CD4-positive, CD25-positive, alpha-beta regulatory T cell (primary cell): ENCODE measurements around the gene SMIM45.
A peak's percentile ranks its signal among the peaks of the same experiment; 100 is the strongest.
"Not testable (repeated sequence)": the region's sequence is repeated elsewhere in the genome, so short reads cannot be mapped to it uniquely, and the experiment has no call there.

Experiments
- ATAC-seq, 2 donors: fragments of 150-1000 bp; cut with Tn5 transposase; one replicate each; pipeline ENCODE4 v1.10.0; 2021; ENCODE audit warnings: low read depth in 2 of 2, moderate number of reproducible peaks in 2 of 2, moderate library complexity in 1 of 2
- DNase-seq, 3 donors: peaks; one replicate each; pipeline versions ENCODE4 v3.0.0 to v3.0.0-alpha.2; 2012 to 2022; ENCODE audit warnings: mixed read lengths in 1 of 3
- H3K27ac ChIP-seq: one replicate; pipeline ENCODE4 v1.7.0; 2013; ENCODE audit warnings: mild to moderate bottlenecking, low read length; ENCODE audit not compliant: insufficient read depth, poor library complexity, severe bottlenecking
- H3K27me3 ChIP-seq: one replicate; pipeline ENCODE4 v1.7.0; 2013; ENCODE audit warnings: low read length; ENCODE audit not compliant: control insufficient read depth, insufficient read depth
- H3K36me3 ChIP-seq: one replicate; pipeline ENCODE4 v1.7.0; 2013; ENCODE audit warnings: mild to moderate bottlenecking, low read length, moderate library complexity; ENCODE audit not compliant: control insufficient read depth, insufficient read depth
- H3K4me1 ChIP-seq: 2 replicates; pipeline ENCODE4 v1.7.0; 2013; ENCODE audit warnings: mild to moderate bottlenecking, low read length; ENCODE audit not compliant: insufficient read depth, control insufficient read depth, poor library complexity, severe bottlenecking
- H3K4me3 ChIP-seq: one replicate; pipeline ENCODE4 v1.7.0; 2013; ENCODE audit warnings: low read depth, mild to moderate bottlenecking, low read length, moderate library complexity
- H3K9me3 ChIP-seq, 2 experiments: 1 replicate in 1 of 2; 2 replicates in 1 of 2; pipeline ENCODE4 v1.7.0; 2013; ENCODE audit warnings: low read length in 2 of 2, mild to moderate bottlenecking in 1 of 2, moderate library complexity in 1 of 2; ENCODE audit not compliant: control insufficient read depth in 2 of 2
- H3K27ac Mint-ChIP-seq, 3 donors: one replicate each; pipeline ENCODE4 v1.8.0; 2020 to 2022; ENCODE audit warnings: mild to moderate bottlenecking in 3 of 3, mixed read lengths in 3 of 3, moderate library complexity in 2 of 3
- H3K27me3 Mint-ChIP-seq: one replicate; pipeline ENCODE4 v1.8.0; 2022; ENCODE audit warnings: mild to moderate bottlenecking, mixed read lengths
- H3K36me3 Mint-ChIP-seq: one replicate; pipeline ENCODE4 v1.8.0; 2020; ENCODE audit warnings: mixed read lengths
- H3K4me1 Mint-ChIP-seq, 4 donors: one replicate each; pipeline ENCODE4 v1.8.0; 2020 to 2022; ENCODE audit warnings: mixed read lengths in 4 of 4, mild to moderate bottlenecking in 1 of 4
- H3K4me3 Mint-ChIP-seq, 4 donors: one replicate each; pipeline ENCODE4 v1.8.0; 2020 to 2022; ENCODE audit warnings: mild to moderate bottlenecking in 4 of 4, mixed read lengths in 4 of 4, moderate library complexity in 3 of 4
- H3K9me3 Mint-ChIP-seq, 7 donors: one replicate each; pipeline ENCODE4 v1.8.0; 2020 to 2022; ENCODE audit warnings: mixed read lengths in 7 of 7, mild to moderate bottlenecking in 3 of 7, moderate library complexity in 2 of 7

SMIM45 gene

DNA sequence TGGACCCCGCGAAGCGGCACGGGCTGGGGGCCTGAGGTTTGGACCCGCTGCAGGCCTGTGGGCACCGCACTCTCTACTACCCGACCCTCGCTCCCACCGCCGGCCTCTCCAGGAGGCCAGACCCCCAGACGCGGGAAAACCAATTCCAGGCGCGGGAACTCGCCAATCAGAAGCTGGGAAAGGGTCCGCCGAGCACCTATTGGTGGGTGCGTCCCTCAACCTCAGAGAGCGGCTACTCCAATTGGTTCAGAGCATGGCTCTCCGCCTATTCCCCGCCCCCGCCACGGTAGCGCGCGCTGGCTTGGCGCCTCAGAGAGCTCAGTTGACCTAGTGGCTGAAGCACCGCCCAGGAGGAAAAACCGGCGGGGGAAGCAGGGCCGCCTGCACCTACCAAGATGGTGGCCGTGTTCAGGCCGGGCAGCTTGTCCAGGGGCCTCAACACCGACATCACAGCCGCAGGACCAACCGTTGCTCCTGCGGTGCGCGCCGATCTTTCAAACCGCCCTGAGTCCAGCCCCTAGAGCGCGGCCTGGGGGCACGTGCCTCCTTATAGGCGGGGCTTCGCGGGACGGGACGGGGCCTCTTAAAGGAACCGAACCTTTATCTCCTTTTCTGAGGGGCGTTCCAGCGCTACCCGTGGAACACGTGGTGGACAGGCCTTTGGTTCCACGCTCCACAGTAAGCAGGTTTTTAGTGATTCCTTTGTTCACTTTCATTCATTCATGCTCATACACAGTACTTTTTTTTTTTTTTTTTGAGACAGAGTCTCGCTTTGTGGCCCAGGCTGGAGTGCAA, 5.1 kb upstream of the SMIM45 start, which contains the start of gene CENPM:
Gene CENPM (minus strand): TSS at position 524 of the 795 bp plus-strand sequence. CDS start 76 bp downstream, at position 448.
- no peaks in the 10 kb centered on the region for H3K27me3 Mint-ChIP-seq
- H3K36me3 ChIP-seq = no peaks in the 10 kb centered on the region
- peak within 1 kb of the TSS; percentile 95 to 98 (median 96) for H3K4me3 Mint-ChIP-seq
- ATAC-seq (peak; percentile 93 to 95), DNase-seq (peak; percentile 84 to 95 (median 88))
- peak within 1 kb of the TSS; percentile 60 to 91 (median 86) for H3K27ac Mint-ChIP-seq
- H3K27ac ChIP-seq = peak within 1 kb of the TSS; percentile 63
- H3K4me3 ChIP-seq = peak within 1 kb of the TSS; percentile 74
- H3K27me3 ChIP-seq = no peaks in the 10 kb centered on the region
- H3K4me1 Mint-ChIP-seq = peaks cover 0 to 31% (median 19%) of the 10 kb centered on the region in 4 donors
- H3K4me1 ChIP-seq = peaks cover 21% of the 10 kb centered on the region
- H3K9me3 ChIP-seq = no peaks in the 10 kb centered on the region
- no peaks in the 10 kb centered on the region for H3K36me3 Mint-ChIP-seq
- H3K9me3 Mint-ChIP-seq = no peaks in the 10 kb centered on the region

DNA sequence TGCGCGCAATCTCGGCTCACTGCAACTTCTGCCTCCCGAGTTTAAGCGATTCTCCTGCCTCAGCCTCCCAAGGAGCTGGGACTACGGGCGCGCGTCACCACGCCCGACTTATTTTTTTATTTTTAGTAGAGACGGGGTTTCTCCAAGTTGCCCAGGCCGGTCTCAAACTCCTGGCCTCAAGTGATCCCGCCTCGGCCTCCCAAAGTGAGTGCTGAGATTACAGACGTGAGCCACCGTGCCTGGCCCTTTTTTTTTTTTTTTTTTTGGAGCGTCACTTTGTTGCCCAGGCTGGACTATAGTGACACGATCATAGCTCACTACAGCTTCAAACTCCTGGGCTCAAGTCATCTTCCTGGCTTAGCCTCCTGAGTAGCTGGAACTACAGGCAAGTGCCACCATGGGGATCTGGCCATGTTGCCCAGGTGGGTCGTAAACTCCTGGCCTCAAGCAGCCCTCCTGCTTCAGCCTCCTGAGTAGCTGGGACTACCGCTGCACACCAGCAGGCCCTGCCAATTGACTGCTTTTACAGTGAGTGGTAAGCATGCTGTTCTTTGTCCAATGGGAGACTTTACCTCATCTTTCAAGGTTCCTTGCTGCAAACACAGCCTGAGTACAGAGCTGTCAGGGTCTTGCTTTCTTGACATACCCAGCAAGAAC, 4.4 kb upstream of the SMIM45 start:
- Mint-ChIP-seq H3K36me3 (no peaks in the 10 kb centered on the region), H3K27me3 (no peaks in the 10 kb centered on the region), H3K9me3 (no peaks in the 10 kb centered on the region), H3K4me3 (peak overlapping the region in 3 of 4 donors; percentile 95 to 97 (median 96)), H3K27ac (peak overlapping the region in 2 of 3 donors; percentile 86 to 91), H3K4me1 (peaks cover 0 to 29% (median 18%) of the 10 kb centered on the region in 4 donors)
- DNase-seq (no peak), ATAC-seq (no peak)
- H3K9me3 ChIP-seq = no peaks in the 10 kb centered on the region
- H3K4me3 ChIP-seq = peak overlapping the region; percentile 74
- no peaks in the 10 kb centered on the region for H3K36me3 ChIP-seq
- H3K4me1 ChIP-seq = peaks cover 21% of the 10 kb centered on the region
- H3K27me3 ChIP-seq = no peaks in the 10 kb centered on the region
- peak overlapping the region; percentile 63 for H3K27ac ChIP-seq

DNA sequence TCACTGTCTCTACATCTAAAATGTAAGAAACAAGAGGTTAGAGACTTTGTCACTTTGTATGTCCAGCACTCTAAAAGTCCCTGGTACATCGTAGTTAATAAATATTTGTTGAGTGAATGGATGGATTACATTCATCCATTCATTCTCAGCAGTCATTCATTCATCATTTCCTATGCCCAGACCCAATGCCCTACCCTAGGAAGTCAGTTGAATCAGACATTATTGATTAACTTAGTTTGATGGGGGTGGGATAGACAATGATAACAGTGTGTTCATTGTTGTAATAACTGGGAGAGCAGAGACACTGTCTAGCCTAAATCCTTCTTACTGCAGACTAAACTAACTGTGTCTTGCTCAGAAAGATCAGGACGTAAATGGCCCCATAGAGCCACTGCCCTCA, 3.8 kb upstream of the SMIM45 start:
- peak overlapping the region in 1 of 4 donors; percentile 64 for H3K4me3 Mint-ChIP-seq
- H3K9me3 Mint-ChIP-seq = no peaks in the 10 kb centered on the region
- Histone ChIP-seq H3K36me3 (no peaks in the 10 kb centered on the region), H3K27me3 (no peaks in the 10 kb centered on the region), H3K27ac (no peak overlapping the region), H3K9me3 (no peaks in the 10 kb centered on the region), H3K4me1 (peaks cover 21% of the 10 kb centered on the region), H3K4me3 (no peak overlapping the region)
- H3K27me3 Mint-ChIP-seq = no peaks in the 10 kb centered on the region
- H3K36me3 Mint-ChIP-seq = no peaks in the 10 kb centered on the region
- H3K4me1 Mint-ChIP-seq = peaks cover 0 to 29% (median 18%) of the 10 kb centered on the region in 4 donors
- no peak for ATAC-seq
- H3K27ac Mint-ChIP-seq = no peak overlapping the region
- DNase-seq = no peak

DNA sequence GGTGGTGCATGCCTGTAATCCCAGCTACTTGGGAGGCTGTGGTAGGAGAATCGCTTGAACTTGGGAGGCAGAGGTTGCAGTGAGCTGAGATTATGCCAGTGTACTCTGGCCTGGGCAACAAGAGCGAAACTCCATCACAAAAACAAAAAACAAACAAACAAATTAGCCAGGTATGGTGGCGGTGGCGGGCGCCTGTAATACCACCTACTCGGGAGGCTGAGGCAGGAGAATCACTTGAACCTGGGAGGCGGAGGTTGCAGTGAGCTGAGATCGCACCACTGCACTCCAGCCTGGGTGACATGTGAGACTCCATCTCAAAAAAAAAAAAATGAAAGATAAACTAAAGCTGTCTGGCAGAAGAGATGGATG, 3.0 kb upstream of the SMIM45 start:
- not testable (repeated sequence) for H3K4me3 ChIP-seq, H3K27ac ChIP-seq, H3K9me3 ChIP-seq, H3K9me3 Mint-ChIP-seq, H3K27ac Mint-ChIP-seq, H3K36me3 Mint-ChIP-seq, DNase-seq, H3K27me3 ChIP-seq, H3K4me3 Mint-ChIP-seq, H3K36me3 ChIP-seq, ATAC-seq, H3K27me3 Mint-ChIP-seq
- peaks cover 0 to 25% (median 15%) of the 10 kb centered on the region in 4 donors for H3K4me1 Mint-ChIP-seq
- H3K4me1 ChIP-seq = peaks cover 21% of the 10 kb centered on the region

DNA sequence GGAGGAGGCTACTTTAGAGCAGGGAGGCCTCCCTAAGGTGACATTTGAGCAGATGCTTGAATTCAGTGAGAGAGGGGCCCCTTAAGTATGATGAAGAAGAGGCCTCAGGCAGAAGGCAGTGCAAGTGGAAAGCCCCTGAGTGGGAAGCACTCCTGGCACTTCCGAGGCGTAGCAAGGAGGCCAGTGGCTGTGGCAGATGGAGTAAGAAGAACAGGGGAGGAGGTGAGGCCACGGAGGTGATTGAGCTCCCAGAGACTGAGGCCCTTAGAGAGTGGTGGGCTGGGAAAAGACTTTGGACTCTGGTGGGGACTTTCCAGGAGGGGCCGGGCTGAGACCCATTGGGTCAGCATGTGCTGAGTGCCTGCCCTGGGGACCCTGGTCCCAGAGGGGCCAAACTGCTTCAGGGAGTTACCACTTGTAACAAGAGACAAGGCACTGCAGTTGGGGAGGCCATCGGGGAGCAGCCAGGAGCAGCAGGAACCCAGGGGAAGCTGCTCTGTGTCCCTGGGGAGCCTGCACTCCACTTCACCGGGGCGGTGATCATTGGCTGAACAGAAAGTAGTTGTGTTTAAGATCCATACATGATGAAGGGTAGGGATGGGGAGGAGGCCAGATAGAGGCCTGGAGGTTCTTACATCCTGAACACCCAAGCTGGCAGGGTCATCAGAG, 2.5 kb upstream of the SMIM45 start:
- H3K27ac ChIP-seq = no peak overlapping the region
- peak overlapping the region in 1 of 3 donors; percentile 78 for H3K27ac Mint-ChIP-seq

DNA sequence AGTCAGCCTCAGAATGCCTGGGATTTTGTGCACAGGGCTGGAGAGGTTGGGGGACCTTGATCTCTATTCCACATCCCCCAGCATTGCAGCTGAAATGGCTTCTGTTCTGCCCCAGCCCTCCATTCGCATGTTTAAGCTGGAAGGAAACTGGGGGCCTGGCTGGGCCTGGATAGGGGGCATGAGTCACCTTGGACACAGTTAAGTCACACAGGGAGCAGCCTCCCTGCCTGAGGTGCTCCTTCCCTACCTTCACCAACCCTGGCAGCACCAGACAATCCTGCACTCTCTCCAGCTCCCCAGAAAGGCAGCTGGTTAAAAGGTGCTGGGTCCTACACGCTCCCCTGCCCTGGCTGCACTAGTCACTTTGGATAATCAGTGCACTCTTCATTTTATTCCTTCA, 763 bp downstream of the SMIM45 start:
- Mint-ChIP-seq H3K4me1 (peaks cover 0 to 5% (median 4%) of the 10 kb centered on the region in 4 donors), H3K9me3 (no peaks in the 10 kb centered on the region), H3K27me3 (no peaks in the 10 kb centered on the region), H3K4me3 (no peak overlapping the region), H3K27ac (no peak overlapping the region), H3K36me3 (no peaks in the 10 kb centered on the region)
- no peak overlapping the region for H3K27ac ChIP-seq
- H3K36me3 ChIP-seq = no peaks in the 10 kb centered on the region
- no peaks in the 10 kb centered on the region for H3K9me3 ChIP-seq
- no peak overlapping the region for H3K4me3 ChIP-seq
- ATAC-seq (no peak), DNase-seq (no peak)
- peaks cover 5% of the 10 kb centered on the region for H3K4me1 ChIP-seq
- H3K27me3 ChIP-seq = no peaks in the 10 kb centered on the region

More for the DNA sequence above, 2.5 kb upstream of the SMIM45 start:
- ATAC-seq (no peak), DNase-seq (no peak)
- Mint-ChIP-seq H3K4me1 (peaks cover 0 to 24% (median 14%) of the 10 kb centered on the region in 4 donors), H3K36me3 (no peaks in the 10 kb centered on the region), H3K27me3 (no peaks in the 10 kb centered on the region), H3K4me3 (no peak overlapping the region), H3K9me3 (no peaks in the 10 kb centered on the region)
- Histone ChIP-seq H3K4me1 (peaks cover 21% of the 10 kb centered on the region), H3K27me3 (no peaks in the 10 kb centered on the region), H3K9me3 (no peaks in the 10 kb centered on the region), H3K36me3 (no peaks in the 10 kb centered on the region), H3K4me3 (no peak overlapping the region)

DNA sequence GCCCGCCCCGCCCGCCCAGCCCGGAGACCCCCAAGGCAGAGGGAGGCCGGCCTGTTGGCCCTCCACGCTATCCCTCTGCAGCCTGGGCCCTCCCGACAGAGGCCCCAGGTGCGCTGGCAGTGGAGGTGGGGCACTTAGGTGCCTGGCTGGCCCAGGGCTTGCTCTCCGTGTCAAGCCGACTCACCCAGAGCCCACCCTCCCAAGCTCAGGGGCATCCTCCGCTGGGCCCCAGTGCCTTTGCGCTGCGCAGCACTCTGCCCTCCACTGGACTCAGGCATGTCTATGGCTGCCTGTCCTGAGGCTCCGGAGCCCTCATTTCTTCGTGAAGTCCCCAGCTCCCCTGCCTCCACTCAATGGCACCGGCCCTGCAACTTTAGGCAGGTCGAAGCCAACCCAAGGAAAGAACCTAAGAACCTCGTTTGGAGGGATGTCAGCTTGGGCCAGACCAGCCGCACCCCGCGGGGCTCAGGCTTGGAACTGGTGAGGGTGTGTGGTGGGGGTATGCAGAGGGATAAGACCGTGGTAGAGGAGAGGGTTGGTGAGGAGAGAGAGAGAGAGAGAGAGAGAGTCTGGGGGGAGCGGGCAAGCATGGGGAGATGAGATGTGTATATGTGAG, 6.1 kb downstream of the SMIM45 start:
- Histone ChIP-seq H3K36me3 (no peaks in the 10 kb centered on the region), H3K4me1 (peaks cover 8% of the 10 kb centered on the region), H3K4me3 (no peak overlapping the region), H3K27me3 (no peaks in the 10 kb centered on the region), H3K9me3 (no peaks in the 10 kb centered on the region), H3K27ac (no peak overlapping the region)
- H3K27me3 Mint-ChIP-seq = peaks cover 7% of the 10 kb centered on the region
- H3K4me1 Mint-ChIP-seq = peaks cover 0 to 8% (median 4%) of the 10 kb centered on the region in 4 donors
- peak; percentile 16 to 34 for ATAC-seq
- no peak for DNase-seq
- peak overlapping the region in 1 of 4 donors; percentile 61 for H3K4me3 Mint-ChIP-seq
- no peaks in the 10 kb centered on the region for H3K36me3 Mint-ChIP-seq
- H3K27ac Mint-ChIP-seq = no peak overlapping the region
- no peaks in the 10 kb centered on the region for H3K9me3 Mint-ChIP-seq
